Measurements from ENCODE around the gene KCNIP2.

Gene KCNIP2

GRCh38 chr10:101843032-101844021 lies at the start of gene KCNIP2:
KCNIP2 (minus strand) TSS chr10:101843800; CDS start chr10:101843568, 232 bp downstream.
- no peak for DNase-seq

- DNase-seq, result no peak
Observed at GRCh38 chr10:101892782-101893391, 49.3 kb upstream of the KCNIP2 start.

GRCh38 chr10:101889256-101890210 lies 45.9 kb upstream of the KCNIP2 start:
- peak; percentile 1 for DNase-seq

GRCh38 chr10:101888251-101888949 lies 44.8 kb upstream of the KCNIP2 start:
- DNase-seq, result no peak

GRCh38 chr10:101887775-101888174 lies 44.2 kb upstream of the KCNIP2 start:
- no peak for DNase-seq

- DNase-seq, result no peak
Observed at GRCh38 chr10:101886521-101887312, 43.1 kb upstream of the KCNIP2 start.

- DNase-seq, result no peak
Observed at GRCh38 chr10:101881036-101881774, 37.6 kb upstream of the KCNIP2 start.

- DNase-seq, result no peak
Observed at GRCh38 chr10:101880232-101880573, 36.6 kb upstream of the KCNIP2 start.

- DNase-seq, result no peak
Observed at GRCh38 chr10:101879456-101880231, 36.0 kb upstream of the KCNIP2 start.

GRCh38 chr10:101878869-101879268 lies 35.3 kb upstream of the KCNIP2 start:
- no peak for DNase-seq

GRCh38 chr10:101875068-101875688 lies 31.6 kb upstream of the KCNIP2 start:
- no peak for DNase-seq

GRCh38 chr10:101874252-101874651 lies 30.7 kb upstream of the KCNIP2 start:
- no peak for DNase-seq

GRCh38 chr10:101867931-101868330 lies 24.3 kb upstream of the KCNIP2 start:
- no peak for DNase-seq

GRCh38 chr10:101859530-101859929 lies 15.9 kb upstream of the KCNIP2 start:
- DNase-seq, result no peak

GRCh38 chr10:101858723-101859500 lies 15.3 kb upstream of the KCNIP2 start:
- DNase-seq, result no peak

- no peak for DNase-seq
Observed at GRCh38 chr10:101857802-101858476, 14.3 kb upstream of the KCNIP2 start.

- DNase-seq, result no peak
Observed at GRCh38 chr10:101856626-101857025, 13.0 kb upstream of the KCNIP2 start.
